Osteoblast (primary cell): ENCODE results near the gene KRTAP4-12. TPM values are rescaled to one million over a fixed set of nuclear protein-coding genes. Genes with fewer than 3 reads are reported as not detected.
"Not testable (repeated sequence)": the region's sequence is repeated elsewhere in the genome, so short reads cannot be mapped to it uniquely, and the experiment has no call there.

Experiments used
- DNase-seq: peaks from one replicate; pipeline ENCODE4 v3.0.0; 2011; ENCODE audit warnings: low spot score, mixed read lengths; ENCODE audit not compliant: insufficient read length; ENCODE audit errors: missing footprints
- H2AFZ ChIP-seq: 2 replicates; pipeline ENCODE4 v1.6.0; 2011; ENCODE audit warnings: mild to moderate bottlenecking, low read length
- H3K27ac ChIP-seq: 2 replicates; pipeline ENCODE4 v1.5.1; 2011; ENCODE audit warnings: mild to moderate bottlenecking, low read depth, low read length, moderate library complexity
- H3K27me3 ChIP-seq: 2 replicates; pipeline ENCODE4 v1.6.0; 2012; ENCODE audit warnings: mild to moderate bottlenecking, control low read depth, inconsistent platforms, low read length, moderate library complexity; ENCODE audit not compliant: insufficient read depth
- H3K36me3 ChIP-seq: 2 replicates; pipeline ENCODE4 v1.5.1; 2011; ENCODE audit warnings: mild to moderate bottlenecking, low read length, control low read depth, moderate library complexity; ENCODE audit not compliant: insufficient read depth
- H3K4me1 ChIP-seq: 2 replicates; pipeline ENCODE4 v1.5.1; 2011; ENCODE audit warnings: mild to moderate bottlenecking, low read length, control low read depth, moderate library complexity; ENCODE audit not compliant: insufficient read depth
- H3K4me2 ChIP-seq: 2 replicates; pipeline ENCODE4 v1.6.0; 2011; ENCODE audit warnings: mild to moderate bottlenecking, low read length; ENCODE audit not compliant: insufficient read depth
- H3K4me3 ChIP-seq: fragments of 200-600 bp; sonication (generic); 3 replicates; pipeline ENCODE4 v1.5.1; 2012; ENCODE audit warnings: mild to moderate bottlenecking, low read length, inconsistent platforms; ENCODE audit not compliant: insufficient read depth
- H3K79me2 ChIP-seq: 2 replicates; pipeline ENCODE4 v1.6.0; 2012; ENCODE audit warnings: mild to moderate bottlenecking, low read length, control low read depth, inconsistent platforms; ENCODE audit not compliant: insufficient read depth
- H3K9me3 ChIP-seq: 2 replicates; pipeline ENCODE4 v1.5.1; 2011; ENCODE audit warnings: low read depth, low read length, control low read depth
- H4K20me1 ChIP-seq: 2 replicates; pipeline ENCODE4 v1.6.0; 2012; ENCODE audit warnings: mild to moderate bottlenecking, low read length, control low read depth; ENCODE audit not compliant: insufficient read depth
- total RNA-seq: library from RNA; depleted of rRNA; stranded (reverse); fragments of >200 nt; gene quantifications from 2 replicates; pipeline ENCODE4 v1.2.3, GENCODE V29; 2012
- TF ChIP-seq, protein P1 (sequence below): IDR thresholded peaks from 2 replicates; pipeline ENCODE4 v1.5.1; 2011; ENCODE audit warnings: mild to moderate bottlenecking, low read depth, low read length, moderate library complexity; ENCODE audit errors: extremely low read depth

The KRTAP4-12 gene
- total RNA-seq, 1 donor, result not detected

DNA sequence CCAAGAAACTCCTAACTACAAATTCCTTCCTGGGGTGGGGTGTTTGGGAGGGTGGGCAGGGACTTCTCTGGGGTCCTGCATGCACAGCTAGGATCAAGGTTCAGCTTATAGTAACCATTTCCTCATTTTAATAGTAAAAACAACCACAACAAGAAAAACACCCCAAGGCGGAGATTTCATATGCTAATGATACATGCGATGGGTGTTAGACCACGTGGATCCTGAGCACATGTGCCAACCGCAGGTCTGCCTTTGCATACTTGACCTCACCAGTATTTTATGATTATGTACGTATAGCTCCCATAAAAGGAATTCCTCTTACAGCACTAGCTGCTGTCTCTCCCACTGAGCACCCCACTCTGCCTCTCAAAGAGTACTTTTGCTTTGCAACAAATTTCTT lies 7.7 kb downstream of the KRTAP4-12 start:
- TF ChIP-seq, protein P1, sequence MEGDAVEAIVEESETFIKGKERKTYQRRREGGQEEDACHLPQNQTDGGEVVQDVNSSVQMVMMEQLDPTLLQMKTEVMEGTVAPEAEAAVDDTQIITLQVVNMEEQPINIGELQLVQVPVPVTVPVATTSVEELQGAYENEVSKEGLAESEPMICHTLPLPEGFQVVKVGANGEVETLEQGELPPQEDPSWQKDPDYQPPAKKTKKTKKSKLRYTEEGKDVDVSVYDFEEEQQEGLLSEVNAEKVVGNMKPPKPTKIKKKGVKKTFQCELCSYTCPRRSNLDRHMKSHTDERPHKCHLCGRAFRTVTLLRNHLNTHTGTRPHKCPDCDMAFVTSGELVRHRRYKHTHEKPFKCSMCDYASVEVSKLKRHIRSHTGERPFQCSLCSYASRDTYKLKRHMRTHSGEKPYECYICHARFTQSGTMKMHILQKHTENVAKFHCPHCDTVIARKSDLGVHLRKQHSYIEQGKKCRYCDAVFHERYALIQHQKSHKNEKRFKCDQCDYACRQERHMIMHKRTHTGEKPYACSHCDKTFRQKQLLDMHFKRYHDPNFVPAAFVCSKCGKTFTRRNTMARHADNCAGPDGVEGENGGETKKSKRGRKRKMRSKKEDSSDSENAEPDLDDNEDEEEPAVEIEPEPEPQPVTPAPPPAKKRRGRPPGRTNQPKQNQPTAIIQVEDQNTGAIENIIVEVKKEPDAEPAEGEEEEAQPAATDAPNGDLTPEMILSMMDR, result no peak
- H3K27me3 ChIP-seq, result no peaks in the 10 kb centered on the region
- no peaks in the 10 kb centered on the region for H4K20me1 ChIP-seq
- H2AFZ ChIP-seq, result no peak overlapping the region
- H3K9me3 ChIP-seq, result no peaks in the 10 kb centered on the region
- H3K36me3 ChIP-seq, result no peaks in the 10 kb centered on the region
- H3K4me2 ChIP-seq, result no peak overlapping the region
- H3K4me3 ChIP-seq, result no peak overlapping the region
- peaks cover 13% of the 10 kb centered on the region for H3K4me1 ChIP-seq
- no peaks in the 10 kb centered on the region for H3K79me2 ChIP-seq
- no peak overlapping the region for H3K27ac ChIP-seq
- no peak for DNase-seq

- TF ChIP-seq, protein P1, result no peak
- Histone ChIP-seq H3K79me2 (no peaks in the 10 kb centered on the region), H3K4me2 (no peak overlapping the region), H3K4me3 (peak overlapping the region; percentile 39), H3K9me3 (no peaks in the 10 kb centered on the region), H3K4me1 (no peaks in the 10 kb centered on the region), H2AFZ (no peak overlapping the region), H3K27ac (no peak overlapping the region), H4K20me1 (no peaks in the 10 kb centered on the region), H3K36me3 (no peaks in the 10 kb centered on the region), H3K27me3 (no peaks in the 10 kb centered on the region)
- DNase-seq, result no peak
Observed at GRCh38 chr17:41111151-41111885, 12.7 kb downstream of the KRTAP4-12 start.

DNA sequence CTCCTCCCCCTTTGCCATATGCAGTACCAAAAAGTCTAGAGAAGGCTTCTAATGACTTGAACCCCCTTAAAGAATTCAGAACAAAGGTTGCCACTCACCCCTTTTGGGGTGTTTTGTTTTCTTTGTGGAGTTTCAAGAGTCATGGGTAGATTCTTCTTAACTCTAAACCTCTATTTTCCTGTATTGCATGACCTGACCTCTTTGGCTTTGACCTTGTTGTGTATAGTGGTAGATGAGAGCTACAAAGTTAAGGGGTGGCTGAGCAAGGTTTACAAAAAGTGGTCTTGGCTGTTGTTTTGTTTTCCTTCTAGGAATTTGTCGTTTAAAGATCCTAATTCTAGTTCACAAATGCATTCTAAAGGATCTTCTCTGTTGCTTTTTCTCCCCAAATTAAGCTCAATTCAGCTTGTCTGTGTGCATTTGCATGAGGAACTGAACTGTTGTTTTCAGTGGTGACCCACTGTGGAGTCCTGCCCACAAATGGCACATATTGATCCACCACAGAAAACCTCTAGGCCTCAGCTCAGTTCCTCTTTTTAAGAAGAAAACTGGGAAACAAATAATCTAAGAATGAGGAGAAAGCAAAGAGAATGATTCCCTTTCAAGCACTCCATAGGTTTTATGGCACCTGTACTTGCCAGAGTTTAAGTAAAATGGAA lies 15.1 kb downstream of the KRTAP4-12 start:
- not testable (repeated sequence) for H3K4me2 ChIP-seq, H3K4me1 ChIP-seq
- H3K4me3 ChIP-seq, result peak overlapping the region; percentile 52

DNA sequence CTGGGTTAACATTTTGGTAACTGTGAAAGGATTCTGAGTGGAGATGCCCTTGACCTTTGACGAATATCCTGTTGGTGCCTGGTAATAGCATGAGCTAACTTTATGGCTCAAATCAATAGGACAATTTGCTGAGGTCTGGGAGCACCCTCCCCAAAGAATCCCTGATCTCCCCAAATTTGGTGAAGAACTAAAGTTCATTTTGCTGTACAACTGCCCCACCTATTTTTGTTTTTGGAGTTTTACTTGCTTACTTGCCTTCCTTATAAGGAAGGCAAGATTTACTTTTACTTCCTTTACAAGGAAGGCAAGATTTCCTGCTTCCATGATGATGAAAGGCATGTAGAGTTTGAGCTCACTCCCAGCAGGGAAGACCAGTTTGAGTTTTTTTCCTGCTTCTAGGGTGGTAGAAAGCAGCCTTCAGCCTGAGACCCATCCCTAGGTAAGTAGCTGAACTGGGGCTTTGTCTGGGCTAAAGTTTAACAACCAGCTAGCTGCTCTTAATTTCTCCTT lies 16.0 kb downstream of the KRTAP4-12 start:
- Histone ChIP-seq H3K36me3 (no peaks in the 10 kb centered on the region), H3K79me2 (no peaks in the 10 kb centered on the region), H3K9me3 (no peaks in the 10 kb centered on the region), H3K27ac (no peak overlapping the region), H2AFZ (no peak overlapping the region), H3K4me3 (peak overlapping the region; percentile 52), H3K27me3 (no peaks in the 10 kb centered on the region), H4K20me1 (no peaks in the 10 kb centered on the region), H3K4me1 (peaks cover 6% of the 10 kb centered on the region), H3K4me2 (no peak overlapping the region)
- DNase-seq, result no peak
- TF ChIP-seq, protein P1, result no peak

More for the DNA sequence above, 15.1 kb downstream of the KRTAP4-12 start:
- not testable (repeated sequence) for H3K9me3 ChIP-seq, H2AFZ ChIP-seq, H3K27me3 ChIP-seq, H4K20me1 ChIP-seq, H3K36me3 ChIP-seq, H3K27ac ChIP-seq, H3K79me2 ChIP-seq, DNase-seq

- not testable (repeated sequence) for H3K79me2 ChIP-seq, H3K36me3 ChIP-seq, H3K4me3 ChIP-seq, H3K4me2 ChIP-seq, H4K20me1 ChIP-seq, H2AFZ ChIP-seq, H3K9me3 ChIP-seq, H3K27me3 ChIP-seq, DNase-seq
- Histone ChIP-seq H3K4me1 (peaks cover 13% of the 10 kb centered on the region), H3K27ac (peak within 1 kb of the TSS; percentile 66)
Observed at GRCh38 chr17:41105347-41105746, 18.6 kb downstream of the KRTAP4-12 start, which contains the start of gene KRTAP4-9. TSS of gene KRTAP4-9 (plus strand) at chr17:41105389. CDS start at chr17:41105389, 0 bp downstream.

DNA sequence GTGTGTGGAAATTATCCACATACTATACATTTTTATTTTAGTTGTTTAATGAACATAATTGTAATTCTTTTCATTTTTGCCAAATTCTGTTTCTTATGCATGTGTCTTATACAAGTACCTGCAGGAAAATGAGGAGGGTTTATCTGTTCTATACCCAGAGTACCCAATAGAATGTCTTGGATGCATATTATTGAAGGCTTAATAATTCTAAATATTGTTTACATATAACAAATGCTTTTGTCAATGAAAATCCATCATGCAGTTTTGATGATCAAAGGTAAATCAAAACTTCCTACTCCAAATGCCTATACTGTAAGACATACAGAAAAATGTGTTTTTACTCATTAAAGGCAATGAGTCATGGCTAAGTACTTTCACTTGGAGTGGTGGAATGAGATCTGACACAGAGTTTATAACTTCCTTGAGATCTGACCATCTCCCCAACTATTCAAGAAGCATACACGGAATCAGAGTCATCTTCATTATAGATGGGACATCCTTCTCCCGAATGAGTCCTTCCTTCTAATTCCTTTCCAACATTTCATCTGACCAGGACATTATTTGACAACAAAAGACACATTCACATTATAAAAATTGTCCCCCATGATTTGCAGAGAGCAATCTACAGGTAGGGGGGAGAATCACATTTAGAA lies 19.5 kb downstream of the KRTAP4-12 start:
- H3K9me3 ChIP-seq, H3K4me3 ChIP-seq, H3K27me3 ChIP-seq, H3K4me2 ChIP-seq, H4K20me1 ChIP-seq, H2AFZ ChIP-seq, H3K79me2 ChIP-seq, DNase-seq, H3K36me3 ChIP-seq: not testable (repeated sequence)
- peaks cover 20% of the 10 kb centered on the region for H3K4me1 ChIP-seq
- H3K27ac ChIP-seq, result peak overlapping the region; percentile 66
